Pancreas (tissue), 10 donors: Measurements from ENCODE around the gene CNMD. TPM values are rescaled to one million over a fixed set of nuclear protein-coding genes. Genes with fewer than 3 reads are reported as not detected.

Experiments used
- ATAC-seq, 4 donors: fragments of 200-7000 bp; cut with Tn5 transposase; one replicate each; pipeline versions ENCODE4 v1.8.0 to v1.9.1; 2020; ENCODE audit warnings: mild to moderate bottlenecking in 4 of 4, moderate library complexity in 4 of 4
- DNase-seq, 6 donors: peaks; one replicate each; pipeline ENCODE4 v3.0.0-alpha.2; 2020
- FAIRE-seq: peaks from 2 replicates; lab custom pipeline; 2012; peaks lifted over from hg19 to GRCh38; lab: Jason Lieb, UNC
- H3K27ac ChIP-seq, 4 donors: fragments of 200-600 bp; sonication (generic); 1 replicate in 3 of 4; 2 replicates in 1 of 4; pipeline versions ENCODE4 v1.5.0 to v1.8.0; 2020
- H3K27me3 ChIP-seq, 4 donors: fragments of 200-600 bp; one replicate each; pipeline ENCODE4 v1.8.0; 2021
- H3K36me3 ChIP-seq, 3 donors: fragments of 200-600 bp; sonication (generic) in 1 of 3; one replicate each; pipeline versions ENCODE4 v1.5.0 to v1.8.0; 2020 to 2021
- H3K4me1 ChIP-seq, 3 donors: fragments of 200-600 bp; one replicate each; pipeline ENCODE4 v1.8.0; 2021
- H3K4me3 ChIP-seq, 4 donors: fragments of 200-600 bp; sonication (generic) in 2 of 4; one replicate each; pipeline versions ENCODE4 v1.5.0 to v1.8.0; 2020 to 2021
- H3K9me3 ChIP-seq, 4 donors: fragments of 200-600 bp; one replicate each; pipeline ENCODE4 v1.8.0; 2021
- WGBS, 2 donors: extraction: QIAGEN DNeasy Blood & Tissue Kit; methylation state at CpG; one replicate each; pipeline ENCODE4 v1.1.7; 2013; 5-methylcytosine and 5-hydroxymethylcytosine counted together
- intact Hi-C, 3 donors: fragments of 100-400 bp; cut with DNase I; formaldehyde crosslinking; loops; one replicate each; pipeline versions ENCODE4 v1.11.1 to v1.14.2; 2022
- polyA plus RNA-seq, 2 donors: library from polyadenylated mRNA; stranded (reverse); fragments of 200-250 nt; gene quantifications; one replicate each; pipeline ENCODE4 v1.2.3, GENCODE V29; 2013
- total RNA-seq, 6 donors: library from RNA; stranded (reverse); fragmentation: NEBNext Ultra II Directional in 4 of 6; extraction: Animal tissue kit (Norgen Biotek cat#: 25700) in 4 of 6; gene quantifications; one replicate each; pipeline versions ENCODE4 v1.2.1 to v1.2.4, GENCODE V29; 2021 to 2023
- TF ChIP-seq, protein P1 (sequence below), 4 donors: fragments of 200-600 bp; sonication (generic) in 3 of 4; IDR thresholded peaks; one replicate each; pipeline versions ENCODE4 v1.5.0 to v1.8.0; 2021; ENCODE audit warnings: antibody characterized with exemption in 4 of 4
- donor health status: healthy with polysubstance abuse.
- donor health status: DM: no; HTN: no; CAD: no; lungs with moderate emphysema.
- donor health status: DM: no; HTN: no; CAD: no.
- donor health status: control.
- donor health status: control.
- donor health status: Bipolar disorder and iron deficiency.
- donor health status: DM: yes; HTN: yes; CAD: no.
- donor health status: DM: no; HTN: no; CAD: no.
- donor health status: DM: no; HTN: no; CAD: no.
- donor health status: DM: yes; HTN: yes; CAD: no.

The CNMD gene
- total and polyA plus RNA-seq, 8 donors: 0.19 to 3.7 (median 0.30) TPM; not detected in 2

DNA sequence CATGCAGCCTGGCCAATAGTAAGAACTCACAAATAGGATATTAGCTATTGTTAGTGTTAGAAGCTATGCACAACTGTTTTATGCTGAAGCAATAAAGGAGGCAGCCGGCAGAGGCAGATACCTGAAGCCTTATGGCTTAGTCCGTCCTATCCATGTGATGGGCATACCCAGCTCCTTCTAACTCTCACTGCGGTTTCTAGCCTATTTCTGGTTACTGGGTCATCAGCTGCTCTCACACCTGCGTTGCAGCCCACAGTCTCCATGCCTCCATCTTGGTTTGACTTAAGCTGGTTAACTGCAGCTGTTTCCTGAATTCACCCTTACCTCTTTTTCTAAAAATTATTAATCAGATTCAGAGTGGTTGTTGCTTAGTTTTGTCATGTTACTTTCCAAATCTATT lies 40.5 kb upstream of the CNMD start:
- no peak overlapping the region for H3K4me3 ChIP-seq
- H3K4me1 ChIP-seq: no peaks in the 10 kb centered on the region
- 58 to 73% methylated on average over 4 of the region's 4 CpGs for WGBS, 2 donors
- no peak for DNase-seq
- no peaks in the 10 kb centered on the region for H3K9me3 ChIP-seq
- no peak overlapping the region for H3K27ac ChIP-seq
- no peaks in the 10 kb centered on the region for H3K27me3 ChIP-seq
- no peaks in the 10 kb centered on the region for H3K36me3 ChIP-seq
- ATAC-seq: no peak
- intact Hi-C loops: no loop called here
- FAIRE-seq: no peak
- TF ChIP-seq, protein P1, sequence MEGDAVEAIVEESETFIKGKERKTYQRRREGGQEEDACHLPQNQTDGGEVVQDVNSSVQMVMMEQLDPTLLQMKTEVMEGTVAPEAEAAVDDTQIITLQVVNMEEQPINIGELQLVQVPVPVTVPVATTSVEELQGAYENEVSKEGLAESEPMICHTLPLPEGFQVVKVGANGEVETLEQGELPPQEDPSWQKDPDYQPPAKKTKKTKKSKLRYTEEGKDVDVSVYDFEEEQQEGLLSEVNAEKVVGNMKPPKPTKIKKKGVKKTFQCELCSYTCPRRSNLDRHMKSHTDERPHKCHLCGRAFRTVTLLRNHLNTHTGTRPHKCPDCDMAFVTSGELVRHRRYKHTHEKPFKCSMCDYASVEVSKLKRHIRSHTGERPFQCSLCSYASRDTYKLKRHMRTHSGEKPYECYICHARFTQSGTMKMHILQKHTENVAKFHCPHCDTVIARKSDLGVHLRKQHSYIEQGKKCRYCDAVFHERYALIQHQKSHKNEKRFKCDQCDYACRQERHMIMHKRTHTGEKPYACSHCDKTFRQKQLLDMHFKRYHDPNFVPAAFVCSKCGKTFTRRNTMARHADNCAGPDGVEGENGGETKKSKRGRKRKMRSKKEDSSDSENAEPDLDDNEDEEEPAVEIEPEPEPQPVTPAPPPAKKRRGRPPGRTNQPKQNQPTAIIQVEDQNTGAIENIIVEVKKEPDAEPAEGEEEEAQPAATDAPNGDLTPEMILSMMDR (IDR thresholded peaks at IDR 0.05): no peak

DNA sequence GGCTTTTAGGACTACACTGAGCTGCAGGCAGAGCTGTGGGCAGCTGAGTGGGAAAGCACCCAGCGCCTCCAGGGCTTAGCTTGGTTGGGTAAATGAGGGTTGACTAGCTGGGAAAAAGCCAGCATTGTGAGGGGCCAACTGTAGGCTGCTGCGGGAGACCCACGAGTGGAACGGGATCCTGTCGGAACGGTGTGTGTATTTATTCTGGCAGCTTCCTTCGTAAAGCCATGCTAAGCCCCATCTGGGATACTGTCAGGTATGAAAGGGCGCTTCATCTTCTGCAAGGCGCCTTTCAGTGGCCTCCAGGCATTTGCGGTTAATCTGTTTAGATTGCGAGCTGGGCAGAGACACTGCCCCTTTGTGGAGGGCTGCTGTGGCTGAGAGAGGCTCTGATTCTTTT lies 39.5 kb upstream of the CNMD start:
- Histone ChIP-seq H3K27me3 (no peaks in the 10 kb centered on the region), H3K4me3 (no peak overlapping the region), H3K27ac (no peak overlapping the region), H3K4me1 (no peaks in the 10 kb centered on the region), H3K36me3 (no peaks in the 10 kb centered on the region), H3K9me3 (no peaks in the 10 kb centered on the region)
- intact Hi-C loops: no loop called here
- DNase-seq (no peak), FAIRE-seq (no peak), ATAC-seq (no peak)
- TF ChIP-seq, protein P1 (IDR thresholded peaks at IDR 0.05): no peak
- 38 to 43% methylated on average over 11 of the region's 11 CpGs for WGBS, 2 donors

DNA sequence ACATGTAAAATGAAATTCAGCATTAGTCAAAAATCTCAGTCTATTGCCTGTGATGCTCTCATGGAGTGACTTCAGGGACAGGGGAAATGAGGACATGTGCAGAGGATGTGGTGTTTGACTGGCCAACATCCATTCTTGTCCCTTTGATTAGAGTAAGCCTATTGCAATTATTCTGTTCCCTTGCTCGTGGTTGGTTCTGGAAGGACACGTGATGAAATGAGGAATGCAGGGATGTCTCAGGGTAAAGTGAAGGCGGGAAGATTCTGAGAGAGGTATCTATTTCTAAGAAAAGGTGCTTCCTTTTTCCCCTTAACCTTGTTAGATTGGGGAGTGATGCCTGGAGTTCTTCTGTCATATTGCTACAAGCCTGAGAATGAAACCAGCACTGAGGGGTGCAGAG lies 37.1 kb upstream of the CNMD start:
- no peaks in the 10 kb centered on the region for H3K9me3 ChIP-seq

DNA sequence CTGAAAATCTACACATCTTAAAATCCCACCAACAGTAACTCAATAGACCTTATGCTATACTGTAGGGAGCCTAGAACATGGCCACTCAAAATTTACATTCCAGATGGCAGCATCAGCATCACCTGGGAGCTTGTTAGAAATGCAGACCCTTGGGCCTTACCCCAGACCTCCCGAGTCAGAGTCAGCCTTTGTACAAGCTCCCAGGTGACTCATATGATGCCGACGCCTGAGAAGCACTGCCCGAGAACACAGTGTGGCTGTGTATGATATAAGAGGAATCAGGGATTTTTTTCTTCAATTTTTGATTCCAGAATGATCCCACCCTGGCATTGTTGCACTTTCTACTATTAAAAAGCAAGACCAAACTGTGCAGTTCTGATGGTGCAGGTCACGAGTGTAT lies 35.9 kb upstream of the CNMD start:
- no peak for ATAC-seq
- Histone ChIP-seq H3K4me3 (no peak overlapping the region), H3K4me1 (no peaks in the 10 kb centered on the region), H3K27me3 (peaks cover 0 to 3% (median 0%) of the 10 kb centered on the region in 4 donors), H3K36me3 (no peaks in the 10 kb centered on the region), H3K27ac (no peak overlapping the region), H3K9me3 (no peaks in the 10 kb centered on the region)
- WGBS, 2 donors: 50 to 55% methylated on average over 5 of the region's 5 CpGs
- intact Hi-C loops: no loop called here
- FAIRE-seq: no peak
- DNase-seq: no peak
- TF ChIP-seq, protein P1 (IDR thresholded peaks at IDR 0.05): no peak

More for the DNA sequence above, 37.1 kb upstream of the CNMD start:
- DNase-seq (no peak), FAIRE-seq (no peak), ATAC-seq (no peak)
- TF ChIP-seq, protein P1 (IDR thresholded peaks at IDR 0.05): no peak
- intact Hi-C loops: no loop called here
- H3K4me3 ChIP-seq: no peak overlapping the region
- 50 to 51% methylated on average over 3 of the region's 3 CpGs for WGBS, 2 donors
- H3K36me3 ChIP-seq: no peaks in the 10 kb centered on the region
- no peaks in the 10 kb centered on the region for H3K27me3 ChIP-seq
- no peak overlapping the region for H3K27ac ChIP-seq
- no peaks in the 10 kb centered on the region for H3K4me1 ChIP-seq

DNA sequence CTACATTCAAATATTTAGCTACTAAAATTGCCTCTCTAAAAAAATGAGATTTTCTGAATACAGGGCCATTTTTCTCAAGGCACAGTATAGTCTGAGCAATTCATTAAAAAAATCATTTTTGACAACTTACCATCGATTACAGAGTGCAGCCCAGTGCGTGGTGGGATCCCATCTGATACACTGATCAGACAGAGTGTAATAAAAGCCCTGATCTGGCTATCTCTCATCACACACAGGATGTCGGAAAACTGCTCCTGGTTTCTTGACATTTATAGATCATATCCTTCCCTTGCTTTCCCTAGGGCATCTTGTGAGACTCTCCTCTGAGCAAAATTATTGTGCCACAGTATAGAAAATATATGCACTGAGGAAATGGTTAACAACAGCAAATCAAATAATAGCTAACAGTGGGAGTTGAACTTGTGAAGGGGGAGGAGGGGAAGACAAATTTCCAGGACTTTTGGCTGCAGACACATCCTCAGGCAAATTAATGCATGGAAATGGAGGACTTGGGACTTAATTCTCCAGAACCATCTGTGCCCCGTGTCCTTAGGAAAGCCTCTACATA lies 28.4 kb upstream of the CNMD start:
- TF ChIP-seq, protein P1 (IDR thresholded peaks at IDR 0.05): no peak
- intact Hi-C loops: no loop called here
- Histone ChIP-seq H3K9me3 (no peaks in the 10 kb centered on the region), H3K4me3 (no peak overlapping the region), H3K27ac (no peak overlapping the region), H3K36me3 (no peaks in the 10 kb centered on the region), H3K27me3 (peaks cover 0 to 3% (median 0%) of the 10 kb centered on the region in 4 donors), H3K4me1 (no peaks in the 10 kb centered on the region)
- FAIRE-seq: no peak
- 51 to 70% methylated on average over 4 of the region's 4 CpGs for WGBS, 2 donors
- no peak for ATAC-seq
- no peak for DNase-seq
